GM20000 (cell line): ENCODE results near the gene HSD17B2.
"Not testable (repeated sequence)": the region's sequence is repeated elsewhere in the genome, so short reads cannot be mapped to it uniquely, and the experiment has no call there.

Source experiments
- DNase-seq: peaks from one replicate; pipeline ENCODE4 v3.0.0; 2012; ENCODE audit warnings: low spot score
- TF ChIP-seq, protein P1 (sequence below): IDR thresholded peaks from 2 replicates; pipeline ENCODE4 v1.5.1; 2012; ENCODE audit warnings: mild to moderate bottlenecking, control low read depth; ENCODE audit errors: extremely low read depth, missing control alignments

HSD17B2 gene

DNA sequence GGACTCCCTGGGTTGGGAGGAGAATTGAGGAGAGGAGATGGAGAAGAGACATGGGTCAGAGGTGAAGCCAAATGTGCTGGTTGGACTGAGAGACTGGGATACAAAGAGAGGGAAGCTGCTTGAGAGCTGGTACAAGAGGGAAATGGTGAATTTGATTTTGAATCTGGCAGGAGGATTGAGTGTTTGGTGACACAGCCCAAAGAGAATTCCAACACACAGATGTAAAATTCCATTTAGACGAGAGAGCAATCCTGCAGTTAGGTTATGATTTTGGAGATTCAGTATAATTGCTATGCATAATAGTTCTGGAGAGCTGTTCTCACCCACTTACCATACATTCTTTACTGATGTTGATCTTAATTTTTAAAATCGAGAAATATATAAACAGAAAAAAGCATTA is 57.7 kb downstream of the HSD17B2 start:
- TF ChIP-seq, protein P1, sequence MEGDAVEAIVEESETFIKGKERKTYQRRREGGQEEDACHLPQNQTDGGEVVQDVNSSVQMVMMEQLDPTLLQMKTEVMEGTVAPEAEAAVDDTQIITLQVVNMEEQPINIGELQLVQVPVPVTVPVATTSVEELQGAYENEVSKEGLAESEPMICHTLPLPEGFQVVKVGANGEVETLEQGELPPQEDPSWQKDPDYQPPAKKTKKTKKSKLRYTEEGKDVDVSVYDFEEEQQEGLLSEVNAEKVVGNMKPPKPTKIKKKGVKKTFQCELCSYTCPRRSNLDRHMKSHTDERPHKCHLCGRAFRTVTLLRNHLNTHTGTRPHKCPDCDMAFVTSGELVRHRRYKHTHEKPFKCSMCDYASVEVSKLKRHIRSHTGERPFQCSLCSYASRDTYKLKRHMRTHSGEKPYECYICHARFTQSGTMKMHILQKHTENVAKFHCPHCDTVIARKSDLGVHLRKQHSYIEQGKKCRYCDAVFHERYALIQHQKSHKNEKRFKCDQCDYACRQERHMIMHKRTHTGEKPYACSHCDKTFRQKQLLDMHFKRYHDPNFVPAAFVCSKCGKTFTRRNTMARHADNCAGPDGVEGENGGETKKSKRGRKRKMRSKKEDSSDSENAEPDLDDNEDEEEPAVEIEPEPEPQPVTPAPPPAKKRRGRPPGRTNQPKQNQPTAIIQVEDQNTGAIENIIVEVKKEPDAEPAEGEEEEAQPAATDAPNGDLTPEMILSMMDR = no peak
- no peak for DNase-seq

DNA sequence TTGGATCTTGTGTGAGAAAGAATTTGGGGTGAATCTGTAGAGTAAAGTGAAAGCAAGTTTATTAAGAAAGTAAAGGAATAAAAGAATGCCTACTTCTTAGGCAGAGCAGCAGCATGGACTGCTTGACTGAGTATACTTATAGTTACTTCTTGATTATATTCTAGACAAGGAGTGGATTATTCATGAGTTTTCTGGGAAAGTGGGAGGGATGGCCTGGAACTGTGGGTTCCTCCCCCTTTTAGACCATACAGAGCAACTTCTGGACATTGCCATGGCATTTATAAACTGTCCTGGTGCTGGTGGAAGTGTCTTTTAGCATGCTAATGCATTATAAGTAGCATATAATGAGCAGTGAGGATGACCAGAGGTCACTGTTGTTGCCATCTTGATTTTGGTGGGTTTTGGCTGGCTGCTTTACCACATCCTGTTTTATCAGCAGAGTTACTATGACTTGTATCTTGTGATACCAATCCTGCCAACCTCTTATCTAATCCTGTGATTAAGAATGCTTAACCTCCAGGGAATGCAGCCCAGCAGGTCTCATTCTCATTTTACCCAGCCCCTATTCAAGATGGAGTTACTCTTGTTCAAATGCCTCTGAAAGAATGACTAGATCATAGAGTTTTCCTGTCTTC is 58.7 kb downstream of the HSD17B2 start:
- TF ChIP-seq, protein P1 = no peak
- DNase-seq = no peak

DNA sequence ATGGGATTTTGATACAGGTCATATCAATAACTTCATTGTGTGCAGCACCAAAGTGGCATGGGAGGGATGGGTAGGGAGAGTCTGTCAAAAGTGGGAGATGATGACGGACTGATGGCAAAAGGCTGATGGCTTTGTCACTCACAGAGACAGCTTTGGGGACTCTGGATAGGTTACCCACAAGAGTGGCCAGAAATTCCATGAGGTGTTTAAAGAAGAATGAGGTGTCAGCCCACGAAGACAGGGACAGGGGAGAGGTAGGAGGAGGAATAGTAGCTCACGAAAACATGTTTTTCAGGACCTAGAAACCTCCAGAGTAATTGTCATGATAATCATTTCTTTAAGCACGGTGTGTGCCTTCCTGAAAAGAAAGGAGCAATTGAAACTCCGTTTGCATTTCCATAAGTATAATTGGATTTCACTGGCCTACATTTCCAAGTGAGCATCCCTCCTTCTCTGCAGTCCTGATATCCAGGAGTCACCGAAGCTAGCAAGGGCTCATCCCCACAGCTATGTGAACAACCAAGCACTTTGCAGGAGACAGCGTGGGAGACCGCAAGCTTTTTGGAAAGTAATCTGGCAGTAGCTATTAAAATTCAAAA is 60.0 kb downstream of the HSD17B2 start:
- no peak for DNase-seq
- TF ChIP-seq, protein P1 = no peak

DNA sequence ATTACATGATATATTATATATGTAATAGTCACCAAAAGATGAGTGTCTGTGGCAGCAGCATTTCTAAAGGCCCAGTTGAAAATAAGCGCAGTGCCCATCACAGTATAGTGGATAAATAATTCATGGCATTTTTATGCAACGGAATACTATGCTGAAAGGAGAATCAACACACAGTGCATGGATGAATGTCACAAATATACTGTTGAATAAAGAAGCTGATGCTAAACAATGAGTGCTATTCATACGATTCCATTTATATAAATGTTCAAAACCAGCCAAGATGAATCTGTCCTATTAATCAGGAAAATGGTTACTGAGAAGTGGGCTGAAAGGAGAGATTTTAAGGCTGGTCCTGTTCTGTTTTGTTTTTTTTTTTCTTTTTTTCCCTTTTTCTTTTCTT is 61.6 kb downstream of the HSD17B2 start:
- TF ChIP-seq, protein P1 = no peak
- DNase-seq = no peak

DNA sequence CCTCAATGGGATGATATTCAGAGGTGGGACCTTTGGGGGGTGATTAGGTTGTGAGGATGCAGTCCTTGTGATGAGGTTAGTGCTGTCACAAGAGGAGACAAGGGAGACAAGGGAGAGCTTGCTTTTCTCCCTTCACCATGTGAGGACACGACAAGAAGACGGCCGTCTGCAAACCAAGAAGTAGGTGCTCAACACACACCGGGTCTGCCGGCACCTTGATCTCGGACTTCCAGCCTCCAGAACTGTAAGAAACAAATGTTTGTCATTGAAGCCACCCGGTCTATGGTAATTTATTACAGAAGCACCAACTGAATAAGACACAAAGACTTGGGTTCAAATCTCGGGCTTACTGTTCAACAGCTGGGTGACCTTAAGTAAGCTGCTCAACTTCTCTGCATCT is 70.1 kb downstream of the HSD17B2 start:
- no peak for DNase-seq
- TF ChIP-seq, protein P1 = no peak

DNA sequence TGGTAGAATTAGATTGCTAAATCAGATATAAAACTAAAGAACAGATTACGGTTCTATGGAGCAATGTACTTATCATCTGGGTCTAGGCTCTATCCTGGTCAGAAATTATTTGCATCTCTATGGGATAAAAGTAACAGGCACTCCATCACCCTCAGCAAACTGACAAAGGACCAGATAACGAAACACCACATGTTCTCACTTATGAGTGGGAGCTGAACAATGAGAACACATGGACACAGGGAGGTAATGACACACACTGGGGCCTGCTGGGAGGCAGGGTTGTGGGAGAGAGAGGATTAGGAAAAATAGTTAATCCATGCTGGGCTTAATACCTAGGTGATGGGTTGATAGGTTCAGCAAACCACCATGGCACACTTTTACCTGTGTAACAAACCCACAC is 73.0 kb downstream of the HSD17B2 start:
- TF ChIP-seq, protein P1 = no peak

DNA sequence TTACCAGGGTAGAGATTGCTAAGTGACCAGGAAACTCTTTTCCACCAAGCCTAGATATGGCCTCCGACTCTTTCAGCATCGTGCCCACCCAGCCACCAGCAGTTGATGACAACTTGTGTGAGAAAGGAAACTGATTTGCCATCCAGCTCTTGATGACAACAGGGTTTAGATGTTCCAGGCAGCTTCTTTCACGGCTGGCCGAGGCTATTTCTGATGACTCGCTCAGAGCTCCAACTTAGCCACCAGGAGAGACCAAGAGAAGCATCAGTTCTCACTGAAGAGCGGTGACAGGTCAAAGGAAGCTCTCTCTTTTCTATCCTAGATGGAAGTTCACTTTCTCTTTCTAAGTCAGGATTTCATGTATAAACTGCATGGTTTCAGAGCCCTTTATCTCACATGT is 73.7 kb downstream of the HSD17B2 start:
- TF ChIP-seq, protein P1 = no peak
- no peak for DNase-seq

More for the DNA sequence above, 73.0 kb downstream of the HSD17B2 start:
- no peak for DNase-seq

DNA sequence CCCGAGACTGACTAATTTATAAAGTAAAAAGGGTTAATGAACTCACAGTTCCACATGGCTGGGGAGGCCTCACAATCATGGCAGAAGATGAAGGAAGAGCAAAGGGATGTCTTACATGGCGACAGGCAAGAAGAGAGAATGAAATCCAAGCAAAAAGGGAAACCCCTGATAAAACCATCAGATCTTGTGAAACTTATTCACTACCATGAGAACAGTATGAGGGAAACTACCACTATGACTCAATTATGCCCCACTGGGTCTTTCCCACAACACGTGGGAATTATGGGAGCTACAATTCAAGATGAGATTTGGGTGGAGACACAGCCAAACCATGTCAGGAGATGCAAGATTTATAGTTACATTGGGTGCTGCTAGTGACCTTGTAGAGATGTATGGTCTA is 74.2 kb downstream of the HSD17B2 start:
- DNase-seq = not testable (repeated sequence)
